Esophagus squamous epithelium (tissue), 5 donors: Measurements from ENCODE around the gene UCP2. TPM values are rescaled to one million over a fixed set of nuclear protein-coding genes. Genes with fewer than 3 reads are reported as not detected.

Experiments
- DNase-seq: peaks from one replicate; lab custom pipeline; 2025; lab: John Stamatoyannopoulos, UW
- H3K27ac ChIP-seq, 4 donors: fragments of 200-600 bp; sonication (generic); one replicate each; pipeline ENCODE4 v1.5.1; 2016 to 2019; ENCODE audit warnings: mild to moderate bottlenecking in 1 of 4
- H3K27me3 ChIP-seq, 4 donors: fragments of 200-600 bp; sonication (generic); 1 replicate in 3 of 4; 2 replicates in 1 of 4; pipeline versions ENCODE4 v1.5.1 to v1.6.0; 2017 to 2021; ENCODE audit warnings: antibody characterized with exemption in 1 of 4
- H3K36me3 ChIP-seq, 3 donors: fragments of 200-600 bp; sonication (generic); one replicate each; pipeline ENCODE4 v1.5.1; 2016 to 2019
- H3K4me1 ChIP-seq, 3 donors: fragments of 200-600 bp; sonication (generic); one replicate each; pipeline ENCODE4 v1.5.1; 2017 to 2019
- H3K4me3 ChIP-seq, 4 donors: fragments of 200-600 bp; sonication (generic); 1 replicate in 3 of 4; 2 replicates in 1 of 4; pipeline ENCODE4 v1.5.1; 2016 to 2019; ENCODE audit warnings: mild to moderate bottlenecking in 2 of 4, moderate library complexity in 1 of 4
- H3K9me3 ChIP-seq, 3 donors: fragments of 200-600 bp; sonication (generic); one replicate each; pipeline ENCODE4 v1.5.1; 2016 to 2019
- CTCF ChIP-seq, 6 experiments: fragments of 450-650 bp in 4 of 6; fragments of 200-600 bp in 2 of 6; sonication (generic) in 2 of 6; IDR thresholded peaks; one replicate each; pipeline ENCODE4 v1.5.1; 2016 to 2019; ENCODE audit warnings: antibody characterized with exemption in 6 of 6, mild to moderate bottlenecking in 4 of 6, moderate library complexity in 4 of 6
- POLR2A ChIP-seq, 4 donors: fragments of 450-650 bp; IDR thresholded peaks; one replicate each; pipeline ENCODE4 v1.6.1; 2017; ENCODE audit warnings: antibody characterized with exemption in 4 of 4, mild to moderate bottlenecking in 4 of 4, moderate library complexity in 3 of 4
- WGBS, 2 donors: methylation state at CpG; one replicate each; pipeline ENCODE4 v1.1.5; 2018; 5-methylcytosine and 5-hydroxymethylcytosine counted together
- intact Hi-C: fragments of 100-400 bp; cut with DNase I; formaldehyde crosslinking; loops from one replicate; pipeline ENCODE4 v1.15.0; 2022
- total RNA-seq, 4 donors: library from RNA; depleted of rRNA; stranded (reverse); fragments of >200 nt; gene quantifications; one replicate each; pipeline ENCODE4 v1.1.0, GENCODE V29; 2016
- donor health status: DM: yes; HTN: yes; CAD: no.

UCP2 gene
- total RNA-seq, 4 donors from 2014 or later: 4.0 to 26.7 (median 7.1) TPM

DNA sequence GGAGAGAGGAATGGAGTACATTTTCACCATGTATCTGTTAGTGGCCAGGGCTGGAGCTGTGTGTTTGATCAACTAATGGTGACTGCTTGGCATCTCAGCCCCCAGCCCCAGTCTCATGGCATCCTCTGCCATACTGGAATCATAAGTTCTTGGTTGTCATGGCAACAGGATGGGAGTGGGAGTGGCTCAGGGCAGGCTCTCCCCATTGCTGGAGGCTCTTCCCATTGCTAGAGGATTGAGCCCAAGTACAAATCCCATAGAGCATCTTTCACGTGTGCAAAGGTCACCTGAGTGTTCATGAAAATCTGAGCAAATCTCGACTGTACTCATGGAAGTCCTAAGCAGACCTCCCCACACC is 16.9 kb downstream of the UCP2 start:
- WGBS, 2 donors: 43 to 44% methylated on average over 1 to 2 of the region's 2 CpGs
- Histone ChIP-seq H3K36me3 (no peaks in the 10 kb centered on the region), H3K27me3 (peaks cover 0 to 12% (median 0%) of the 10 kb centered on the region in 4 donors), H3K4me1 (peaks cover 3 to 14% (median 5%) of the 10 kb centered on the region in 3 donors), H3K4me3 (no peak overlapping the region), H3K9me3 (no peaks in the 10 kb centered on the region), H3K27ac (no peak overlapping the region)
- DNase-seq: no peak
- TF ChIP-seq CTCF (IDR thresholded peaks at IDR 0.05) (no peak), POLR2A (IDR thresholded peaks at IDR 0.05) (no peak)
- intact Hi-C loops: loop anchor here (10.0 kb wide), 1 partner anchor 129 kb away; no protein-coding TSS in a partner anchor

GRCh38 chr11:73965076-73965763 is 17.4 kb downstream of the UCP2 start:
- intact Hi-C loops: loop anchor here (10.0 kb wide), 1 partner anchor 130 kb away; no protein-coding TSS in a partner anchor
- H3K9me3 ChIP-seq: no peaks in the 10 kb centered on the region
- H3K27ac ChIP-seq: no peak overlapping the region
- peaks cover 0 to 12% (median 0%) of the 10 kb centered on the region in 4 donors for H3K27me3 ChIP-seq
- peaks cover 3 to 14% (median 5%) of the 10 kb centered on the region in 3 donors for H3K4me1 ChIP-seq
- H3K4me3 ChIP-seq: no peak overlapping the region
- TF ChIP-seq POLR2A (IDR thresholded peaks at IDR 0.05) (no peak), CTCF (IDR thresholded peaks at IDR 0.05) (no peak)
- WGBS, 2 donors: 42 to 68% methylated on average over 3 to 7 of the region's 10 CpGs
- no peaks in the 10 kb centered on the region for H3K36me3 ChIP-seq
- DNase-seq: no peak

DNA sequence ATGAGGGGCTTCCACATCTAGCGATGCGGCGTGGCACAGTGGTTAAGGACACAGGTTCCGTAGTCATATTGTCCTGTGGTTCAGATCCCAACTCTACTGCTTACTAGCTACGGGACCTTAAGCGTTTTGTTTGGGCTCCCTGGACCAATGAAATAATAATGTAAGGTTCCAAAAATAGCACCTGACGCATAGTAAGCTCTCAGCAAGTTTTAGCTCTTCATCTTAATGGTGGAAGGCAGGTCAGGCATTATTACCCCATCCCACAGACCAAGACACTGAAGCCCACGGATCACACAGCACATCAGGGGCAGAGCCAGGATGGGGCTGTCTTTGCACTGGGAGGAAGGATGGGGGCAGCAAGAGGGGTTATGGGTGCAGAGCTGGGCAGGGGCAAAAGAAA is 18.8 kb downstream of the UCP2 start:
- 67 to 74% methylated on average over 6 to 8 of the region's 8 CpGs for WGBS, 2 donors
- intact Hi-C loops: loop anchor here (10.0 kb wide), 1 partner anchor 131 kb away; no protein-coding TSS in a partner anchor
- TF ChIP-seq POLR2A (IDR thresholded peaks at IDR 0.05) (no peak), CTCF (IDR thresholded peaks at IDR 0.05) (no peak)
- Histone ChIP-seq H3K27ac (no peak overlapping the region), H3K36me3 (no peaks in the 10 kb centered on the region), H3K9me3 (no peaks in the 10 kb centered on the region), H3K4me3 (no peak overlapping the region), H3K27me3 (peaks cover 0 to 12% (median 0%) of the 10 kb centered on the region in 4 donors), H3K4me1 (peaks cover 3 to 14% (median 5%) of the 10 kb centered on the region in 3 donors)
- no peak for DNase-seq

DNA sequence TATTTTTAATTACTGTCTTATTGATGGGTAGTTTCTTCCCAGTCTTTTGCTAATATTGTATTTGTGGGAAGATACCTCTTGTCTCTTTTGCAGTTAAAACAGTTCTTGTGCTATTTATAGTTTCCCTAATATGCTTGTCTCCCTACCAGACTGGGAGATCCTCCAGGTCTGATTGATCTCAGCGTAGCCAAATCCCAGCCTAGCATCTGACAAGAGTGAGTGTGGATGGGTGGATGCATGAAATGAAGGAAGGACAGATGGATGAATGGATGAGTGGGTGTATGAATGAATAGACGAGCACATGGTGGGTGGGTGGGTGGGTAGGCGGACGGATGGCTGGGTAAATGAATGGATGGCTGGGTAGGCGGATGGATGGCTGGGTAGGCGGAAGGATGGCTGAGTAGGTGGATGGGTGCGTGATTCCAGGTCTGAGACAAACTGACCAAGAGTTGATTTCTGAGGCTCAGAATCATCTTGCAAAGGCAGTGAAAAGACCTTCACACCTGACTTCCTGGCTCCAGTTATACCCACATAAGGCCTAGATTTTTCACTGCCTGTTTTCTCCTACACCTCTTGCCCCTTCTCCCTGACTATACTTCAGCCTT is 20.4 kb downstream of the UCP2 start:
- H3K4me3 ChIP-seq: no peak overlapping the region
- peaks cover 0 to 28% (median 0%) of the 10 kb centered on the region in 4 donors for H3K27me3 ChIP-seq
- 73 to 74% methylated on average over 7 of the region's 7 CpGs for WGBS, 2 donors
- peaks cover 3 to 14% (median 5%) of the 10 kb centered on the region in 3 donors for H3K4me1 ChIP-seq
- no peak for TF ChIP-seq POLR2A (IDR thresholded peaks at IDR 0.05)
- TF ChIP-seq CTCF (IDR thresholded peaks at IDR 0.05): no peak
- intact Hi-C loops: loop anchor here (10.0 kb wide), 1 partner anchor 133 kb away; no protein-coding TSS in a partner anchor
- no peak overlapping the region for H3K27ac ChIP-seq
- no peak for DNase-seq
- no peaks in the 10 kb centered on the region for H3K9me3 ChIP-seq
- H3K36me3 ChIP-seq: no peaks in the 10 kb centered on the region

- Histone ChIP-seq H3K4me1 (peaks cover 3 to 17% (median 5%) of the 10 kb centered on the region in 3 donors), H3K27me3 (peaks cover 0 to 33% (median 0%) of the 10 kb centered on the region in 4 donors), H3K9me3 (no peaks in the 10 kb centered on the region), H3K4me3 (no peak overlapping the region), H3K36me3 (no peaks in the 10 kb centered on the region), H3K27ac (no peak overlapping the region)
- TF ChIP-seq CTCF (IDR thresholded peaks at IDR 0.05) (no peak), POLR2A (IDR thresholded peaks at IDR 0.05) (no peak)
- intact Hi-C loops: loop anchor here (10.0 kb wide), 1 partner anchor 133 kb away; no protein-coding TSS in a partner anchor
- WGBS, 2 donors: 63 to 79% methylated on average over 1 to 2 of the region's 4 CpGs
- DNase-seq: no peak
Observed at GRCh38 chr11:73961321-73961720, 21.3 kb downstream of the UCP2 start.
